A549 (cell line): ENCODE data around the gene CDX2. TPM values are rescaled to one million over a fixed set of nuclear protein-coding genes. Genes with fewer than 3 reads are reported as not detected.

Experiments used
- ATAC-seq, 2 experiments: fragments of 200-7000 bp in 1 of 2; fragments of >200 bp in 1 of 2; cut with Nextera tagmentation in 1 of 2; cut with Tn5 transposase in 1 of 2; 3 replicates each; pipeline versions ENCODE4 v1.8.0 to v1.9.1; 2018 to 2020; ENCODE audit warnings: mild to moderate bottlenecking in 1 of 2, moderate library complexity in 1 of 2
- CTCF ChIA-PET: fragments of 300-600 bp; sonication (Branson Sonifier 250); formaldehyde crosslinking; extraction: SDS; loops from one replicate; lab custom pipeline; 2021; ENCODE audit warnings: antibody characterized with exemption, inconsistent platforms; lab: Yijun Ruan, JAX
- POLR2A ChIA-PET: fragments of 350-600 bp; formaldehyde crosslinking; extraction: SDS; loops from one replicate; lab custom pipeline; 2021; ENCODE audit warnings: antibody characterized with exemption, inconsistent platforms; lab: Yijun Ruan, JAX
- DNase-seq, 2 experiments: peaks; one replicate each; pipeline versions ENCODE4 v3.0.0 to v3.0.0-alpha.2; 2011 to 2016; ENCODE audit warnings: low read depth in 1 of 2, low spot score in 1 of 2
- FAIRE-seq: peaks from 2 replicates; lab custom pipeline; 2011; peaks lifted over from hg19 to GRCh38; lab: Jason Lieb, UNC
- H3K27ac ChIP-seq, 2 experiments: fragments of >200 bp; sonication (Bioruptor Twin); formaldehyde crosslinking; 3 replicates each; pipeline ENCODE4 v1.5.1; 2016 to 2017
- H3K4me1 ChIP-seq: fragments of >200 bp; sonication (Bioruptor Twin); formaldehyde crosslinking; 3 replicates; pipeline ENCODE4 v1.6.1; 2016
- H3K4me2 ChIP-seq: fragments of >200 bp; sonication (Bioruptor Twin); formaldehyde crosslinking; 3 replicates; pipeline ENCODE4 v1.6.1; 2016
- H3K4me3 ChIP-seq: fragments of >200 bp; sonication (Bioruptor Twin); formaldehyde crosslinking; 3 replicates; pipeline ENCODE4 v1.5.1; 2016
- H3K9me3 ChIP-seq: fragments of >200 bp; sonication (Bioruptor Twin); formaldehyde crosslinking; 3 replicates; pipeline ENCODE4 v1.6.1; 2016
- CBX8 ChIP-seq: fragments of 200-600 bp; sonication (generic); IDR thresholded peaks from 2 replicates; pipeline ENCODE4 v1.6.1; 2016
- CHD4 ChIP-seq: fragments of 200-600 bp; sonication (generic); IDR thresholded peaks from 2 replicates; pipeline ENCODE4 v1.6.1; 2016; ENCODE audit warnings: antibody characterized with exemption, mild to moderate bottlenecking, borderline replicate concordance
- E2F6 ChIP-seq: IDR thresholded peaks from 2 replicates; pipeline ENCODE4 v1.6.1; 2012; ENCODE audit warnings: low read depth, borderline replicate concordance
- EP300 ChIP-seq, 2 experiments: fragments of >200 bp; sonication (Bioruptor Twin); formaldehyde crosslinking; IDR thresholded peaks; 2 replicates in 1 of 2; 3 replicates in 1 of 2; pipeline ENCODE4 v1.6.1; 2016 to 2017
- ESRRA ChIP-seq: fragments of 150-350 bp; IDR thresholded peaks from 2 replicates; pipeline ENCODE4 v1.6.1; 2014; ENCODE audit warnings: mild to moderate bottlenecking, low read length, borderline replicate concordance
- FOSL2 ChIP-seq, 2 experiments: fragments of 450-650 bp in 1 of 2; fragments of >200 bp in 1 of 2; sonication (Bioruptor Twin) in 1 of 2; formaldehyde crosslinking; IDR thresholded peaks; 2 replicates each; pipeline versions ENCODE4 v1.5.0 to v1.6.1; 2016 to 2020; ENCODE audit warnings: mild to moderate bottlenecking in 1 of 2, moderate library complexity in 1 of 2
- GATA3 ChIP-seq: IDR thresholded peaks from 2 replicates; pipeline ENCODE4 v1.6.1; 2012; ENCODE audit warnings: borderline replicate concordance
- HMGXB4 ChIP-seq: fragments of 250-450 bp; sonication (Bioruptor Pico); IDR thresholded peaks from 2 replicates; pipeline ENCODE4 v1.5.0; 2021; ENCODE audit warnings: mild to moderate bottlenecking, moderate library complexity, borderline replicate concordance
- HOXA7 ChIP-seq: fragments of 250-450 bp; sonication (Bioruptor Pico); IDR thresholded peaks from 2 replicates; pipeline ENCODE4 v1.5.0; 2020; ENCODE audit warnings: mild to moderate bottlenecking, moderate library complexity
- HOXB5 ChIP-seq: fragments of 250-450 bp; sonication (Bioruptor Pico); IDR thresholded peaks from 2 replicates; pipeline ENCODE4 v1.5.0; 2020; ENCODE audit warnings: mild to moderate bottlenecking, moderate library complexity
- KDM1A ChIP-seq: fragments of 200-600 bp; sonication (generic); IDR thresholded peaks from 2 replicates; pipeline ENCODE4 v1.6.1; 2016; ENCODE audit warnings: low read depth, mild to moderate bottlenecking
- NFE2L2 ChIP-seq: fragments of 150-350 bp; conservative IDR thresholded peaks from 2 replicates; pipeline ENCODE4 v1.6.1; 2014; ENCODE audit warnings: low read length
- NPAS2 ChIP-seq: fragments of 250-450 bp; sonication (Bioruptor Pico); IDR thresholded peaks from 2 replicates; pipeline ENCODE4 v1.8.0; 2022; ENCODE audit warnings: mild to moderate bottlenecking, moderate library complexity, borderline replicate concordance
- RAD21 ChIP-seq, 2 experiments: fragments of >200 bp in 1 of 2; sonication (Bioruptor Twin) in 1 of 2; formaldehyde crosslinking in 1 of 2; IDR thresholded peaks in 1 of 2; conservative IDR thresholded peaks in 1 of 2; 2 replicates in 1 of 2; 3 replicates in 1 of 2; pipeline ENCODE4 v1.6.1; 2012 to 2018; ENCODE audit warnings: inconsistent platforms in 1 of 2
- RFX5 ChIP-seq: fragments of 450-650 bp; IDR thresholded peaks from 2 replicates; pipeline ENCODE4 v1.7.1; 2014; ENCODE audit warnings: antibody characterized with exemption, mild to moderate bottlenecking, moderate library complexity
- SREBF2 ChIP-seq: fragments of 450-650 bp; IDR thresholded peaks from 2 replicates; pipeline ENCODE4 v1.6.1; 2014; ENCODE audit warnings: mild to moderate bottlenecking, moderate library complexity
- TP53 ChIP-seq: fragments of 250-450 bp; sonication (Bioruptor Pico); IDR thresholded peaks from 2 replicates; pipeline ENCODE4 v1.5.0; 2021; ENCODE audit warnings: mild to moderate bottlenecking, moderate library complexity
- WGBS: methylation state at CpG from one replicate; pipeline ENCODE4 v1.1.6; 2017; ENCODE audit errors: missing lambda C conversion rate; 5-methylcytosine and 5-hydroxymethylcytosine counted together
- polyA plus RNA-seq, 4 experiments: library from polyadenylated mRNA; depleted of rRNA in 3 of 4; stranded (reverse); fragments of >200 nt; fragmentation: RNase III in 1 of 4; extraction: RNeasy Plus Mini Kit Qiagen cat#74134 plus additional on column Dnase treatment in 1 of 4; gene quantifications; 2 replicates in 3 of 4; 3 replicates in 1 of 4; pipeline ENCODE4 v1.2.3, GENCODE V29; 2011 to 2017
- TF ChIP-seq, protein P1 (sequence below): IDR thresholded peaks from 2 replicates; pipeline ENCODE4 v1.6.1; 2012
- TF ChIP-seq, protein P2 (sequence below): IDR thresholded peaks from 2 replicates; pipeline ENCODE4 v1.6.1; 2012
- TF ChIP-seq, protein P3 (sequence below): fragments of 200-600 bp; sonication (generic); IDR thresholded peaks from 2 replicates; pipeline ENCODE4 v1.6.1; 2016; ENCODE audit warnings: antibody characterized with exemption, mild to moderate bottlenecking, moderate library complexity

CDX2 gene
- polyA plus RNA-seq, 2 of the 4 experiments (the other 2 are of a cell fraction), result 0.14 to 0.19 TPM

GRCh38 chr13:27921961-27922882 lies 46.9 kb downstream of the CDX2 start (continued):
- TF ChIP-seq HMGXB4 (CRISPR knock-in tag) (no peak), KDM1A (no peak), FOSL2 (IDR thresholded peaks at IDR 0.05) (no peak), FOSL2 (CRISPR knock-in tag; IDR thresholded peaks at IDR 0.05) (no peak), CBX8 (no peak)

DNA sequence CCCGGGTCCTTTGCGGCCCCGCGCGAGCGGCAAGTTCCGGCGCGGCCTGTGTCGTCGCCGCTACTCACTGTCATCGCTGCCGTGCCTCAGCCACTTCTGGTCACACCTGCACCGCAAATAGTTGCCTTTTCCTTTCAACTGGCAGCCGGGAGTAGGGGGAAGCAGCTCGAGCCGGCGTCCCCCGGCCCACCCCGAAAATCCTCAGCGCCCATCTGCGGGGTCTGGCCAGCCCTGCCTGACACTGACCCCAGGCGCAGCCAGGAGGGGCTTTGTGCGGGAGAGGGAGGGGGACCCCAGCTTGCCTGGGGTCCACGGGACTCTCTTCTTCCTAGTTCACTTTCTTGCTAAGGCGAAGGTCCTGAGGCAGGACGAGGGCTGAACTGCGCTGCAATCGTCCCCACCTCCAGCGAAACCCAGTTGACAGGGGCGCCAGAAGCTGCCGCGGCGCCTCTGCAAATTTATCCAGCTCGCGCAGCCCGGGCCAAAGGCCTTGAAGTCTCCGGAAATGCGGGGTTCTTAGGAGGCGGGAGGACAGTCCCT lies 47.6 kb downstream of the CDX2 start:
- ATAC-seq, result no peak
- H3K4me1 ChIP-seq, result no peaks in the 10 kb centered on the region
- H3K27ac ChIP-seq, result no peak overlapping the region
- H3K9me3 ChIP-seq, result no peaks in the 10 kb centered on the region
- POLR2A ChIA-PET, result no interaction called here
- CTCF ChIA-PET, result interaction anchor here (1.5 to 1.6 kb wide), 2 partner anchors 91 to 95 kb away, joined by 3 to 4 read pairs; no protein-coding TSS in a partner anchor
- DNase-seq, result no peak
- no peak overlapping the region for H3K4me3 ChIP-seq
- FAIRE-seq, result no peak
- H3K4me2 ChIP-seq, result no peak overlapping the region
- 88% methylated on average over 19 of the region's 41 CpGs for WGBS
- no peak for TF ChIP-seq RFX5
- no peak for TF ChIP-seq RAD21 (conservative IDR thresholded peaks at IDR 0.05 in 1 of 2, IDR thresholded peaks at IDR 0.05 in 1 of 2)
- no peak for TF ChIP-seq KDM1A
- TF ChIP-seq TP53, result no peak
- TF ChIP-seq E2F6, result no peak
- no peak for TF ChIP-seq CHD4
- TF ChIP-seq EP300 (IDR thresholded peaks at IDR 0.05), result no peak
- no peak for TF ChIP-seq GATA3
- no peak for TF ChIP-seq SREBF2
- TF ChIP-seq ESRRA, result no peak

GRCh38 chr13:27920677-27921420 lies 48.3 kb downstream of the CDX2 start:
- ATAC-seq (peak; percentile 72 to 81), FAIRE-seq (no peak), DNase-seq (peak; percentile 6 to 11)
- Histone ChIP-seq H3K27ac (no peak overlapping the region), H3K4me1 (no peaks in the 10 kb centered on the region), H3K9me3 (no peaks in the 10 kb centered on the region), H3K4me2 (peak overlapping the region; percentile 94), H3K4me3 (peak overlapping the region; percentile 55)
- ChIA-PET POLR2A (no interaction called here), CTCF (interaction anchor here (1.1 to 2.2 kb wide), 4 partner anchors 33 to 94 kb away, joined by 3 to 12 read pairs (median 4); no protein-coding TSS in a partner anchor)
- no peak for TF ChIP-seq RAD21 (conservative IDR thresholded peaks at IDR 0.05 in 1 of 2, IDR thresholded peaks at IDR 0.05 in 1 of 2)
- no peak for TF ChIP-seq NPAS2 (CRISPR knock-in tag)
- TF ChIP-seq HOXA7 (CRISPR knock-in tag), result no peak
- no peak for TF ChIP-seq NFE2L2
- no peak for TF ChIP-seq ESRRA
- TF ChIP-seq, protein P1, sequence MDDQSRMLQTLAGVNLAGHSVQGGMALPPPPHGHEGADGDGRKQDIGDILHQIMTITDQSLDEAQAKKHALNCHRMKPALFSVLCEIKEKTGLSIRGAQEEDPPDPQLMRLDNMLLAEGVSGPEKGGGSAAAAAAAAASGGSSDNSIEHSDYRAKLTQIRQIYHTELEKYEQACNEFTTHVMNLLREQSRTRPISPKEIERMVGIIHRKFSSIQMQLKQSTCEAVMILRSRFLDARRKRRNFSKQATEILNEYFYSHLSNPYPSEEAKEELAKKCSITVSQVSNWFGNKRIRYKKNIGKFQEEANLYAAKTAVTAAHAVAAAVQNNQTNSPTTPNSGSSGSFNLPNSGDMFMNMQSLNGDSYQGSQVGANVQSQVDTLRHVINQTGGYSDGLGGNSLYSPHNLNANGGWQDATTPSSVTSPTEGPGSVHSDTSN, result no peak
- TF ChIP-seq, protein P2, sequence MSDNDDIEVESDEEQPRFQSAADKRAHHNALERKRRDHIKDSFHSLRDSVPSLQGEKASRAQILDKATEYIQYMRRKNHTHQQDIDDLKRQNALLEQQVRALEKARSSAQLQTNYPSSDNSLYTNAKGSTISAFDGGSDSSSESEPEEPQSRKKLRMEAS, result no peak
- TF ChIP-seq HOXB5 (CRISPR knock-in tag), result no peak
- TF ChIP-seq, protein P3, sequence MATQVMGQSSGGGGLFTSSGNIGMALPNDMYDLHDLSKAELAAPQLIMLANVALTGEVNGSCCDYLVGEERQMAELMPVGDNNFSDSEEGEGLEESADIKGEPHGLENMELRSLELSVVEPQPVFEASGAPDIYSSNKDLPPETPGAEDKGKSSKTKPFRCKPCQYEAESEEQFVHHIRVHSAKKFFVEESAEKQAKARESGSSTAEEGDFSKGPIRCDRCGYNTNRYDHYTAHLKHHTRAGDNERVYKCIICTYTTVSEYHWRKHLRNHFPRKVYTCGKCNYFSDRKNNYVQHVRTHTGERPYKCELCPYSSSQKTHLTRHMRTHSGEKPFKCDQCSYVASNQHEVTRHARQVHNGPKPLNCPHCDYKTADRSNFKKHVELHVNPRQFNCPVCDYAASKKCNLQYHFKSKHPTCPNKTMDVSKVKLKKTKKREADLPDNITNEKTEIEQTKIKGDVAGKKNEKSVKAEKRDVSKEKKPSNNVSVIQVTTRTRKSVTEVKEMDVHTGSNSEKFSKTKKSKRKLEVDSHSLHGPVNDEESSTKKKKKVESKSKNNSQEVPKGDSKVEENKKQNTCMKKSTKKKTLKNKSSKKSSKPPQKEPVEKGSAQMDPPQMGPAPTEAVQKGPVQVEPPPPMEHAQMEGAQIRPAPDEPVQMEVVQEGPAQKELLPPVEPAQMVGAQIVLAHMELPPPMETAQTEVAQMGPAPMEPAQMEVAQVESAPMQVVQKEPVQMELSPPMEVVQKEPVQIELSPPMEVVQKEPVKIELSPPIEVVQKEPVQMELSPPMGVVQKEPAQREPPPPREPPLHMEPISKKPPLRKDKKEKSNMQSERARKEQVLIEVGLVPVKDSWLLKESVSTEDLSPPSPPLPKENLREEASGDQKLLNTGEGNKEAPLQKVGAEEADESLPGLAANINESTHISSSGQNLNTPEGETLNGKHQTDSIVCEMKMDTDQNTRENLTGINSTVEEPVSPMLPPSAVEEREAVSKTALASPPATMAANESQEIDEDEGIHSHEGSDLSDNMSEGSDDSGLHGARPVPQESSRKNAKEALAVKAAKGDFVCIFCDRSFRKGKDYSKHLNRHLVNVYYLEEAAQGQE, result no peak
- WGBS, result 67% methylated on average over 22 of the region's 40 CpGs
